ENCODE data around the gene NID1. TPM values are rescaled to one million over a fixed set of nuclear protein-coding genes. Genes with fewer than 3 reads are reported as not detected.
"Not testable (repeated sequence)": the region's sequence is repeated elsewhere in the genome, so short reads cannot be mapped to it uniquely, and the experiment has no call there.

The NID1 gene
- polyA plus RNA-seq, 1 donor from 2014 or later, result 0.04 TPM

GRCh38 chr1:236096660-236097482 is 32.0 kb upstream of the NID1 start:
- H3K4me2 ChIP-seq (ENCODE audit: low read length); H3K27ac ChIP-seq (ENCODE audit: low read length); H3K36me3 ChIP-seq (ENCODE audit: insufficient read depth, low read length); H3K9me3 ChIP-seq (ENCODE audit: low read length); H3K9ac ChIP-seq (ENCODE audit: low read length); H3K4me3 ChIP-seq (ENCODE audit: low read length); H3F3A ChIP-seq (ENCODE audit: insufficient read depth, low read length, poor library complexity, severe bottlenecking); H4K20me1 ChIP-seq (ENCODE audit: insufficient read depth); H3K79me2 ChIP-seq (replicated peaks; ENCODE audit: insufficient read depth, low read length); H3K27me3 ChIP-seq (ENCODE audit: insufficient read depth, low read depth, low read length); H3K9me2 ChIP-seq (ENCODE audit: insufficient read depth, low read length); H2AFZ ChIP-seq (ENCODE audit: low read depth, low read length): not testable (repeated sequence)

DNA sequence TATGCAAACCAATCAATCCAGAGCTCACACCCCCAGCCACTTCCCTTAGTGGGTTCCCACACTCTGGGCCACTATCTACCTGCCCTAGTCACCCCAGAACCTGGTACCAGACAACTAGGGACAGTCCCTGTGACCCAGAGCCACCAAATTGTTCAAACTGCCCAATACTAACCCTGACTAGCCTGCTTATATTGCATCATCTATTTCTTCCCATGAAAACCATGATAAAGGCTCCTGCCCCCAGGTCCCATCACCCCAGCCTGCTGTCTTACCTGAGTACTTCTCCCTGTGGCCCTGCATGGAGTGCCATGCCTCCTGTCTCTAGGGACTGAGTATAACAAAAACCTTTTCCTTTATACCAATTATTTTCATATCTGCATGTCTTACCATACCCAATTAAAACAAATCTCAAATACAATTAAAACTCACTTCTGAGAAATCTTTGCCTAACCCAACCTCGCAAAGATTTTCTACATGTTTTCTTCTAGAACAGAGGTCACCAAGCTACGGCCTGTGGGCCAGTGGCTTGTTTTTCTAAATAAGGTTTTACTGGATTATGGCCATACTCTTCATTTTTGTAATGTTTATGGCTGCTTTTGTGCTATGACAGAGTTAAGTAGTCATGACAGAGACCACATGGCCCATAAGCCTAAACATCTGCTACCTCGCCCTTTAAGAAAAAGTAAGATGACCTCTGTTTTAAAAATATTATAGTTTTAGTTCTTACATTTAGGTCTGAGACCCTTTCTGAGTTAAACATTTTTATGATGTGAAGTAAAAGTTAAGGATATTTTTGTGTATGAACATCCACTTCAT is 31.0 kb upstream of the NID1 start:
- Histone ChIP-seq H3K36me3 (ENCODE audit: insufficient read depth, low read length) (no peaks in the 10 kb centered on the region), H3K9me2 (ENCODE audit: insufficient read depth, low read length) (no peaks in the 10 kb centered on the region), H3K9me3 (ENCODE audit: low read length) (no peaks in the 10 kb centered on the region), H3K4me2 (ENCODE audit: low read length) (no peak overlapping the region), H3K79me2 (replicated peaks; ENCODE audit: insufficient read depth, low read length) (no peaks in the 10 kb centered on the region), H3K4me3 (ENCODE audit: low read length) (no peak overlapping the region), H3K27me3 (ENCODE audit: insufficient read depth, low read depth, low read length) (no peaks in the 10 kb centered on the region), H3K27ac (ENCODE audit: low read length) (no peak overlapping the region), H3F3A (ENCODE audit: insufficient read depth, low read length, poor library complexity, severe bottlenecking) (no peaks in the 10 kb centered on the region), H2AFZ (ENCODE audit: low read depth, low read length) (no peak overlapping the region), H3K9ac (ENCODE audit: low read length) (no peak overlapping the region), H4K20me1 (ENCODE audit: insufficient read depth) (no peaks in the 10 kb centered on the region)
- no peak for TF ChIP-seq EP300 (conservative IDR thresholded peaks at IDR 0.05; ENCODE audit: poor library complexity, severe bottlenecking)
- TF ChIP-seq, protein P1, sequence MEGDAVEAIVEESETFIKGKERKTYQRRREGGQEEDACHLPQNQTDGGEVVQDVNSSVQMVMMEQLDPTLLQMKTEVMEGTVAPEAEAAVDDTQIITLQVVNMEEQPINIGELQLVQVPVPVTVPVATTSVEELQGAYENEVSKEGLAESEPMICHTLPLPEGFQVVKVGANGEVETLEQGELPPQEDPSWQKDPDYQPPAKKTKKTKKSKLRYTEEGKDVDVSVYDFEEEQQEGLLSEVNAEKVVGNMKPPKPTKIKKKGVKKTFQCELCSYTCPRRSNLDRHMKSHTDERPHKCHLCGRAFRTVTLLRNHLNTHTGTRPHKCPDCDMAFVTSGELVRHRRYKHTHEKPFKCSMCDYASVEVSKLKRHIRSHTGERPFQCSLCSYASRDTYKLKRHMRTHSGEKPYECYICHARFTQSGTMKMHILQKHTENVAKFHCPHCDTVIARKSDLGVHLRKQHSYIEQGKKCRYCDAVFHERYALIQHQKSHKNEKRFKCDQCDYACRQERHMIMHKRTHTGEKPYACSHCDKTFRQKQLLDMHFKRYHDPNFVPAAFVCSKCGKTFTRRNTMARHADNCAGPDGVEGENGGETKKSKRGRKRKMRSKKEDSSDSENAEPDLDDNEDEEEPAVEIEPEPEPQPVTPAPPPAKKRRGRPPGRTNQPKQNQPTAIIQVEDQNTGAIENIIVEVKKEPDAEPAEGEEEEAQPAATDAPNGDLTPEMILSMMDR (IDR thresholded peaks at IDR 0.05; ENCODE audit: poor library complexity, severe bottlenecking), result no peak
- TF ChIP-seq SMC3 (conservative IDR thresholded peaks at IDR 0.05; ENCODE audit: poor library complexity), result no peak
- no peak for TF ChIP-seq TAF1 (IDR thresholded peaks at IDR 0.05; ENCODE audit: low read depth)
- TF ChIP-seq, protein P2, sequence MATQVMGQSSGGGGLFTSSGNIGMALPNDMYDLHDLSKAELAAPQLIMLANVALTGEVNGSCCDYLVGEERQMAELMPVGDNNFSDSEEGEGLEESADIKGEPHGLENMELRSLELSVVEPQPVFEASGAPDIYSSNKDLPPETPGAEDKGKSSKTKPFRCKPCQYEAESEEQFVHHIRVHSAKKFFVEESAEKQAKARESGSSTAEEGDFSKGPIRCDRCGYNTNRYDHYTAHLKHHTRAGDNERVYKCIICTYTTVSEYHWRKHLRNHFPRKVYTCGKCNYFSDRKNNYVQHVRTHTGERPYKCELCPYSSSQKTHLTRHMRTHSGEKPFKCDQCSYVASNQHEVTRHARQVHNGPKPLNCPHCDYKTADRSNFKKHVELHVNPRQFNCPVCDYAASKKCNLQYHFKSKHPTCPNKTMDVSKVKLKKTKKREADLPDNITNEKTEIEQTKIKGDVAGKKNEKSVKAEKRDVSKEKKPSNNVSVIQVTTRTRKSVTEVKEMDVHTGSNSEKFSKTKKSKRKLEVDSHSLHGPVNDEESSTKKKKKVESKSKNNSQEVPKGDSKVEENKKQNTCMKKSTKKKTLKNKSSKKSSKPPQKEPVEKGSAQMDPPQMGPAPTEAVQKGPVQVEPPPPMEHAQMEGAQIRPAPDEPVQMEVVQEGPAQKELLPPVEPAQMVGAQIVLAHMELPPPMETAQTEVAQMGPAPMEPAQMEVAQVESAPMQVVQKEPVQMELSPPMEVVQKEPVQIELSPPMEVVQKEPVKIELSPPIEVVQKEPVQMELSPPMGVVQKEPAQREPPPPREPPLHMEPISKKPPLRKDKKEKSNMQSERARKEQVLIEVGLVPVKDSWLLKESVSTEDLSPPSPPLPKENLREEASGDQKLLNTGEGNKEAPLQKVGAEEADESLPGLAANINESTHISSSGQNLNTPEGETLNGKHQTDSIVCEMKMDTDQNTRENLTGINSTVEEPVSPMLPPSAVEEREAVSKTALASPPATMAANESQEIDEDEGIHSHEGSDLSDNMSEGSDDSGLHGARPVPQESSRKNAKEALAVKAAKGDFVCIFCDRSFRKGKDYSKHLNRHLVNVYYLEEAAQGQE (IDR thresholded peaks at IDR 0.05; ENCODE audit: borderline replicate concordance), result no peak
- no peak for TF ChIP-seq RAD21 (conservative IDR thresholded peaks at IDR 0.05)
- no peak for TF ChIP-seq POLR2AphosphoS5 (IDR thresholded peaks at IDR 0.05)
- no peak for TF ChIP-seq MXI1 (conservative IDR thresholded peaks at IDR 0.05; ENCODE audit: poor library complexity, severe bottlenecking)
- TF ChIP-seq EZH2 (IDR thresholded peaks at IDR 0.05; ENCODE audit: borderline replicate concordance, insufficient read depth, low read length, poor library complexity, severe bottlenecking), result no peak
